ENCODE results near the gene TANGO2. TPM values are rescaled to one million over a fixed set of nuclear protein-coding genes. Genes with fewer than 3 reads are reported as not detected.

Gene TANGO2
- total and polyA plus RNA-seq, 10 of the 15 experiments (the other 5 are each of a cell fraction or from before 2014, with no cell fraction given), result 4.0 to 24.8 (median 20.9) TPM

GRCh38 chr22:20080445-20080775, 59.5 kb downstream of the TANGO2 start:
- no TSS peak for BruUV-seq (replicated peaks)
- ChIA-PET POLR2A (no interaction called here), RAD21 (ENCODE audit: unreplicated experiment) (no interaction called here), CTCF (no interaction called here), SMC1A (ENCODE audit: uncharacterized antibody, unreplicated experiment) (no interaction called here)
- under 1% methylated on average over 16 of the region's 34 CpGs for WGBS (ENCODE audit: insufficient coverage, insufficient replicate concordance, low lambda C conversion rate, missing lambda C conversion rate)
- H3K4me2 ChIP-seq (ENCODE audit: control insufficient read depth, insufficient read depth), result peak overlapping the region; percentile 97
- peaks cover 8% of the 10 kb centered on the region for H3K4me1 ChIP-seq (ENCODE audit: control insufficient read depth, insufficient read depth, low read length)
- ATAC-seq, result peak; percentile 79
- no peaks in the 10 kb centered on the region for H4K20me1 ChIP-seq (ENCODE audit: control insufficient read depth, insufficient read depth)
- peak overlapping the region; percentile 53 for H2AFZ ChIP-seq (ENCODE audit: control insufficient read depth, low read depth, low read length)
- DNase-seq (ENCODE audit: low read depth, low spot score), result no peak
- in situ Hi-C loops (cut with MboI), result no loop called here
- peaks cover 54% of the 10 kb centered on the region for H3K79me2 ChIP-seq (ENCODE audit: control insufficient read depth, insufficient read depth, low read length)
- peak overlapping the region; percentile 93 for H3K4me3 ChIP-seq
- peak overlapping the region; percentile 62 for H3K9ac ChIP-seq (ENCODE audit: control insufficient read depth, insufficient read depth, low read length)
- FAIRE-seq, result no peak
- no peaks in the 10 kb centered on the region for H3K9me3 ChIP-seq (replicated peaks; ENCODE audit: control insufficient read depth, insufficient read depth, low read length)
- intact Hi-C loops (cut with micrococcal nuclease; ENCODE audit: unreplicated experiment), result no loop called here
- H3K36me3 ChIP-seq (ENCODE audit: control insufficient read depth in 2 of 2, insufficient read depth in 2 of 2, low read length in 1 of 2), result no peaks in the 10 kb centered on the region
- no peaks in the 10 kb centered on the region for H3K27me3 ChIP-seq (replicated peaks in 1 of 2; ENCODE audit: control insufficient read depth in 2 of 2, insufficient read depth in 2 of 2, low read length in 1 of 2)
- peak overlapping the region; percentile 71 for H3K27ac ChIP-seq (ENCODE audit: control insufficient read depth, insufficient read depth)
- TF ChIP-seq HSF1 (IDR thresholded peaks at IDR 0.05; ENCODE audit: low read depth, low read length) (no peak), POLR2AphosphoS2 (IDR thresholded peaks at IDR 0.05; ENCODE audit: low read depth, low read length) (no peak), CREB1 (IDR thresholded peaks at IDR 0.05; ENCODE audit: low read depth) (no peak), ASH2L (IDR thresholded peaks at IDR 0.05; ENCODE audit: borderline replicate concordance, low read depth) (peak; percentile 17; the same call in 1 of the 2 replicates), EP300 (IDR thresholded peaks at IDR 0.05; ENCODE audit: borderline replicate concordance in 1 of 2, control insufficient read depth in 1 of 2, low read depth in 2 of 2, low read length in 2 of 2) (no peak), YY1 (IDR thresholded peaks at IDR 0.05; ENCODE audit: low read depth, low read length) (peak; percentile 90), SIN3A (IDR thresholded peaks at IDR 0.05; ENCODE audit: low read depth, low read length) (0 out of 2 replicates have a peak, but pooled peaks have one; percentile 35), JUNB (IDR thresholded peaks at IDR 0.05) (no peak), RAD21 (IDR thresholded peaks at IDR 0.05; ENCODE audit: insufficient read depth, low read depth, low read length) (no peak)
- TF ChIP-seq, protein P1, sequence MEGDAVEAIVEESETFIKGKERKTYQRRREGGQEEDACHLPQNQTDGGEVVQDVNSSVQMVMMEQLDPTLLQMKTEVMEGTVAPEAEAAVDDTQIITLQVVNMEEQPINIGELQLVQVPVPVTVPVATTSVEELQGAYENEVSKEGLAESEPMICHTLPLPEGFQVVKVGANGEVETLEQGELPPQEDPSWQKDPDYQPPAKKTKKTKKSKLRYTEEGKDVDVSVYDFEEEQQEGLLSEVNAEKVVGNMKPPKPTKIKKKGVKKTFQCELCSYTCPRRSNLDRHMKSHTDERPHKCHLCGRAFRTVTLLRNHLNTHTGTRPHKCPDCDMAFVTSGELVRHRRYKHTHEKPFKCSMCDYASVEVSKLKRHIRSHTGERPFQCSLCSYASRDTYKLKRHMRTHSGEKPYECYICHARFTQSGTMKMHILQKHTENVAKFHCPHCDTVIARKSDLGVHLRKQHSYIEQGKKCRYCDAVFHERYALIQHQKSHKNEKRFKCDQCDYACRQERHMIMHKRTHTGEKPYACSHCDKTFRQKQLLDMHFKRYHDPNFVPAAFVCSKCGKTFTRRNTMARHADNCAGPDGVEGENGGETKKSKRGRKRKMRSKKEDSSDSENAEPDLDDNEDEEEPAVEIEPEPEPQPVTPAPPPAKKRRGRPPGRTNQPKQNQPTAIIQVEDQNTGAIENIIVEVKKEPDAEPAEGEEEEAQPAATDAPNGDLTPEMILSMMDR (IDR thresholded peaks at IDR 0.05 in 2 of 3, conservative IDR thresholded peaks at IDR 0.05 in 1 of 3; ENCODE audit: control insufficient read depth in 2 of 3, extremely low read depth in 1 of 3, insufficient read depth in 1 of 3, low read depth in 3 of 3, low read length in 3 of 3), result no peak
- TF ChIP-seq, protein P2, sequence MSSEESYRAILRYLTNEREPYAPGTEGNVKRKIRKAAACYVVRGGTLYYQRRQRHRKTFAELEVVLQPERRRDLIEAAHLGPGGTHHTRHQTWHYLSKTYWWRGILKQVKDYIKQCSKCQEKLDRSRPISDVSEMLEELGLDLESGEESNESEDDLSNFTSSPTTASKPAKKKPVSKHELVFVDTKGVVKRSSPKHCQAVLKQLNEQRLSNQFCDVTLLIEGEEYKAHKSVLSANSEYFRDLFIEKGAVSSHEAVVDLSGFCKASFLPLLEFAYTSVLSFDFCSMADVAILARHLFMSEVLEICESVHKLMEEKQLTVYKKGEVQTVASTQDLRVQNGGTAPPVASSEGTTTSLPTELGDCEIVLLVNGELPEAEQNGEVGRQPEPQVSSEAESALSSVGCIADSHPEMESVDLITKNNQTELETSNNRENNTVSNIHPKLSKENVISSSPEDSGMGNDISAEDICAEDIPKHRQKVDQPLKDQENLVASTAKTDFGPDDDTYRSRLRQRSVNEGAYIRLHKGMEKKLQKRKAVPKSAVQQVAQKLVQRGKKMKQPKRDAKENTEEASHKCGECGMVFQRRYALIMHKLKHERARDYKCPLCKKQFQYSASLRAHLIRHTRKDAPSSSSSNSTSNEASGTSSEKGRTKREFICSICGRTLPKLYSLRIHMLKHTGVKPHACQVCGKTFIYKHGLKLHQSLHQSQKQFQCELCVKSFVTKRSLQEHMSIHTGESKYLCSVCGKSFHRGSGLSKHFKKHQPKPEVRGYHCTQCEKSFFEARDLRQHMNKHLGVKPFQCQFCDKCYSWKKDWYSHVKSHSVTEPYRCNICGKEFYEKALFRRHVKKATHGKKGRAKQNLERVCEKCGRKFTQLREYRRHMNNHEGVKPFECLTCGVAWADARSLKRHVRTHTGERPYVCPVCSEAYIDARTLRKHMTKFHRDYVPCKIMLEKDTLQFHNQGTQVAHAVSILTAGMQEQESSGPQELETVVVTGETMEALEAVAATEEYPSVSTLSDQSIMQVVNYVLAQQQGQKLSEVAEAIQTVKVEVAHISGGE (CRISPR knock-in tag; IDR thresholded peaks at IDR 0.05), result no peak
- TF ChIP-seq, protein P3, sequence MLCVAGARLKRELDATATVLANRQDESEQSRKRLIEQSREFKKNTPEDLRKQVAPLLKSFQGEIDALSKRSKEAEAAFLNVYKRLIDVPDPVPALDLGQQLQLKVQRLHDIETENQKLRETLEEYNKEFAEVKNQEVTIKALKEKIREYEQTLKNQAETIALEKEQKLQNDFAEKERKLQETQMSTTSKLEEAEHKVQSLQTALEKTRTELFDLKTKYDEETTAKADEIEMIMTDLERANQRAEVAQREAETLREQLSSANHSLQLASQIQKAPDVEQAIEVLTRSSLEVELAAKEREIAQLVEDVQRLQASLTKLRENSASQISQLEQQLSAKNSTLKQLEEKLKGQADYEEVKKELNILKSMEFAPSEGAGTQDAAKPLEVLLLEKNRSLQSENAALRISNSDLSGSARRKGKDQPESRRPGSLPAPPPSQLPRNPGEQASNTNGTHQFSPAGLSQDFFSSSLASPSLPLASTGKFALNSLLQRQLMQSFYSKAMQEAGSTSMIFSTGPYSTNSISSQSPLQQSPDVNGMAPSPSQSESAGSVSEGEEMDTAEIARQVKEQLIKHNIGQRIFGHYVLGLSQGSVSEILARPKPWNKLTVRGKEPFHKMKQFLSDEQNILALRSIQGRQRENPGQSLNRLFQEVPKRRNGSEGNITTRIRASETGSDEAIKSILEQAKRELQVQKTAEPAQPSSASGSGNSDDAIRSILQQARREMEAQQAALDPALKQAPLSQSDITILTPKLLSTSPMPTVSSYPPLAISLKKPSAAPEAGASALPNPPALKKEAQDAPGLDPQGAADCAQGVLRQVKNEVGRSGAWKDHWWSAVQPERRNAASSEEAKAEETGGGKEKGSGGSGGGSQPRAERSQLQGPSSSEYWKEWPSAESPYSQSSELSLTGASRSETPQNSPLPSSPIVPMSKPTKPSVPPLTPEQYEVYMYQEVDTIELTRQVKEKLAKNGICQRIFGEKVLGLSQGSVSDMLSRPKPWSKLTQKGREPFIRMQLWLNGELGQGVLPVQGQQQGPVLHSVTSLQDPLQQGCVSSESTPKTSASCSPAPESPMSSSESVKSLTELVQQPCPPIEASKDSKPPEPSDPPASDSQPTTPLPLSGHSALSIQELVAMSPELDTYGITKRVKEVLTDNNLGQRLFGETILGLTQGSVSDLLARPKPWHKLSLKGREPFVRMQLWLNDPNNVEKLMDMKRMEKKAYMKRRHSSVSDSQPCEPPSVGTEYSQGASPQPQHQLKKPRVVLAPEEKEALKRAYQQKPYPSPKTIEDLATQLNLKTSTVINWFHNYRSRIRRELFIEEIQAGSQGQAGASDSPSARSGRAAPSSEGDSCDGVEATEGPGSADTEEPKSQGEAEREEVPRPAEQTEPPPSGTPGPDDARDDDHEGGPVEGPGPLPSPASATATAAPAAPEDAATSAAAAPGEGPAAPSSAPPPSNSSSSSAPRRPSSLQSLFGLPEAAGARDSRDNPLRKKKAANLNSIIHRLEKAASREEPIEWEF (IDR thresholded peaks at IDR 0.05; ENCODE audit: insufficient replicate concordance, low read depth, low read length), result no peak
